Measurements from ENCODE around the gene KCNAB1. TPM values are rescaled to one million over a fixed set of nuclear protein-coding genes. Genes with fewer than 3 reads are reported as not detected.
"Not testable (repeated sequence)": the region's sequence is repeated elsewhere in the genome, so short reads cannot be mapped to it uniquely, and the experiment has no call there.

Gene KCNAB1
- total RNA-seq, 3 donors from 2014 or later, result 0.65 to 13.5 (median 1.2) TPM

GRCh38 chr3:156274791-156275190 is 154.4 kb downstream of the KCNAB1 start:
- DNase-seq (peak in 1 of 3 donors; percentile 12), ATAC-seq (peak; percentile 73)
- Histone ChIP-seq H3K4me1 (ENCODE audit: low read depth) (no peaks in the 10 kb centered on the region), H3K36me3 (ENCODE audit: low read depth) (no peaks in the 10 kb centered on the region), H3K9me3 (no peaks in the 10 kb centered on the region), H3K4me3 (no peak overlapping the region)
- intact Hi-C loops (cut with DNase I, micrococcal nuclease), result no loop called here
- TF ChIP-seq CTCF (IDR thresholded peaks at IDR 0.05), result no peak

- H3K4me1 ChIP-seq (ENCODE audit: low read depth); ATAC-seq; H3K4me3 ChIP-seq; DNase-seq; H3K36me3 ChIP-seq (ENCODE audit: low read depth); H3K9me3 ChIP-seq; intact Hi-C loops (cut with DNase I, micrococcal nuclease): not testable (repeated sequence)
Measured at GRCh38 chr3:156284637-156285036, 164.3 kb downstream of the KCNAB1 start.

GRCh38 chr3:156285626-156286025 is 165.2 kb downstream of the KCNAB1 start:
- no peaks in the 10 kb centered on the region for H3K4me1 ChIP-seq (ENCODE audit: low read depth)
- DNase-seq (peak in 1 of 3 donors; percentile 23), ATAC-seq (peak; percentile 52)
- no peaks in the 10 kb centered on the region for H3K9me3 ChIP-seq
- intact Hi-C loops (cut with DNase I, micrococcal nuclease), result no loop called here
- TF ChIP-seq CTCF (IDR thresholded peaks at IDR 0.05), result no peak
- H3K36me3 ChIP-seq (ENCODE audit: low read depth), result no peaks in the 10 kb centered on the region
- H3K4me3 ChIP-seq, result no peak overlapping the region

- H3K36me3 ChIP-seq (ENCODE audit: low read depth), result no peaks in the 10 kb centered on the region
- ATAC-seq (no peak), DNase-seq (no peak)
- intact Hi-C loops (cut with DNase I, micrococcal nuclease), result no loop called here
- no peaks in the 10 kb centered on the region for H3K9me3 ChIP-seq
- H3K4me1 ChIP-seq (ENCODE audit: low read depth), result peaks cover 7% of the 10 kb centered on the region
- no peak for TF ChIP-seq CTCF (IDR thresholded peaks at IDR 0.05)
- no peak overlapping the region for H3K4me3 ChIP-seq
Measured at GRCh38 chr3:156290924-156291271, 170.5 kb downstream of the KCNAB1 start.

GRCh38 chr3:156291272-156292123 is 171.1 kb downstream of the KCNAB1 start:
- H3K4me3 ChIP-seq, result no peak overlapping the region
- intact Hi-C loops (cut with DNase I, micrococcal nuclease), result no loop called here
- H3K4me1 ChIP-seq (ENCODE audit: low read depth), result peaks cover 7% of the 10 kb centered on the region
- DNase-seq (no peak), ATAC-seq (peak; percentile 36)
- no peaks in the 10 kb centered on the region for H3K9me3 ChIP-seq
- H3K36me3 ChIP-seq (ENCODE audit: low read depth), result no peaks in the 10 kb centered on the region
- TF ChIP-seq CTCF (IDR thresholded peaks at IDR 0.05), result no peak

- no peaks in the 10 kb centered on the region for H3K9me3 ChIP-seq
- no peak for ATAC-seq
- TF ChIP-seq CTCF (IDR thresholded peaks at IDR 0.05), result no peak
- H3K36me3 ChIP-seq (ENCODE audit: low read depth), result no peaks in the 10 kb centered on the region
- intact Hi-C loops (cut with DNase I, micrococcal nuclease), result no loop called here
- DNase-seq, result no peak
- H3K4me3 ChIP-seq, result no peak overlapping the region
- peaks cover 7% of the 10 kb centered on the region for H3K4me1 ChIP-seq (ENCODE audit: low read depth)
Measured at GRCh38 chr3:156293566-156293965, 173.2 kb downstream of the KCNAB1 start.

All from mucosa of descending colon (tissue), 3 donors.